Liver (tissue), 9 donors: ENCODE measurements around the gene NFU1. TPM values are rescaled to one million over a fixed set of nuclear protein-coding genes. Genes with fewer than 3 reads are reported as not detected.

Experiments used
- DNase-seq: peaks from one replicate; pipeline ENCODE4 v3.0.0-alpha.2; 2017; ENCODE audit warnings: low spot score
- H3K27ac ChIP-seq, 2 donors: one replicate each; pipeline ENCODE4 v1.7.0; 2013; ENCODE audit warnings: inconsistent platforms in 2 of 2, low read length in 2 of 2, control low read depth in 1 of 2, low read depth in 1 of 2, mild to moderate bottlenecking in 1 of 2
- H3K27me3 ChIP-seq, 4 donors: one replicate each; pipeline versions ENCODE4 v1.6.1 to v1.7.0; 2013; ENCODE audit warnings: low read length in 3 of 4, inconsistent platforms in 1 of 4, mild to moderate bottlenecking in 1 of 4, moderate library complexity in 1 of 4; ENCODE audit not compliant: control insufficient read depth in 4 of 4, insufficient read depth in 4 of 4
- H3K36me3 ChIP-seq, 4 donors: one replicate each; pipeline versions ENCODE4 v1.6.1 to v1.7.0; 2013; ENCODE audit warnings: low read length in 3 of 4, mild to moderate bottlenecking in 3 of 4, low read depth in 1 of 4, moderate library complexity in 1 of 4; ENCODE audit not compliant: control insufficient read depth in 4 of 4, insufficient read depth in 3 of 4
- H3K4me1 ChIP-seq, 4 donors: one replicate each; pipeline versions ENCODE4 v1.6.1 to v1.7.0; 2013; ENCODE audit warnings: low read length in 3 of 4, mild to moderate bottlenecking in 3 of 4, moderate library complexity in 1 of 4; ENCODE audit not compliant: control insufficient read depth in 4 of 4, insufficient read depth in 4 of 4
- H3K4me3 ChIP-seq, 3 donors: one replicate each; pipeline versions ENCODE4 v1.6.1 to v1.7.0; 2013; ENCODE audit warnings: low read length in 3 of 3, control low read depth in 1 of 3, low read depth in 1 of 3, mild to moderate bottlenecking in 1 of 3
- H3K9ac ChIP-seq, 2 donors: one replicate each; pipeline ENCODE4 v1.7.0; 2013; ENCODE audit warnings: low read length in 2 of 2, mild to moderate bottlenecking in 2 of 2, moderate library complexity in 2 of 2, control low read depth in 1 of 2, low read depth in 1 of 2
- H3K9me3 ChIP-seq, 4 donors: one replicate each; pipeline versions ENCODE4 v1.6.1 to v1.7.0; 2013; ENCODE audit warnings: low read length in 3 of 4; ENCODE audit not compliant: control insufficient read depth in 4 of 4
- EGR1 ChIP-seq, 2 donors: IDR thresholded peaks; 2 replicates each; pipeline ENCODE4 v1.6.1; 2016 to 2018; ENCODE audit warnings: antibody characterized with exemption in 2 of 2, low read depth in 2 of 2
- FOXA1 ChIP-seq: IDR thresholded peaks from 2 replicates; pipeline ENCODE4 v1.6.1; 2016; ENCODE audit warnings: antibody characterized with exemption
- FOXA2 ChIP-seq: IDR thresholded peaks from 2 replicates; pipeline ENCODE4 v1.6.1; 2016; ENCODE audit warnings: antibody characterized with exemption
- GABPA ChIP-seq, 2 donors: IDR thresholded peaks in 1 of 2; conservative IDR thresholded peaks in 1 of 2; 2 replicates each; pipeline ENCODE4 v1.6.1; 2016; ENCODE audit warnings: antibody characterized with exemption in 2 of 2, mild to moderate bottlenecking in 1 of 2, moderate library complexity in 1 of 2
- HNF4A ChIP-seq, 2 donors: conservative IDR thresholded peaks; 2 replicates each; pipeline ENCODE4 v1.6.1; 2016; ENCODE audit warnings: antibody characterized with exemption in 2 of 2, mild to moderate bottlenecking in 2 of 2
- HNF4G ChIP-seq: IDR thresholded peaks from 2 replicates; pipeline ENCODE4 v1.6.1; 2016; ENCODE audit warnings: antibody characterized with exemption
- JUND ChIP-seq, 2 donors: IDR thresholded peaks; 2 replicates each; pipeline ENCODE4 v1.6.1; 2016; ENCODE audit warnings: antibody characterized with exemption in 2 of 2
- MAX ChIP-seq: IDR thresholded peaks from 2 replicates; pipeline ENCODE4 v1.6.1; 2016; ENCODE audit warnings: antibody characterized with exemption
- NR2F2 ChIP-seq: IDR thresholded peaks from 2 replicates; pipeline ENCODE4 v1.6.1; 2016; ENCODE audit warnings: antibody characterized with exemption
- RAD21 ChIP-seq, 2 donors: IDR thresholded peaks; 2 replicates each; pipeline ENCODE4 v1.6.1; 2016; ENCODE audit warnings: antibody characterized with exemption in 2 of 2, mild to moderate bottlenecking in 2 of 2
- REST ChIP-seq: IDR thresholded peaks from 2 replicates; pipeline ENCODE4 v1.6.1; 2016; ENCODE audit warnings: antibody characterized with exemption, mild to moderate bottlenecking
- RXRA ChIP-seq, 2 donors: IDR thresholded peaks; 2 replicates each; pipeline ENCODE4 v1.6.1; 2017 to 2018; ENCODE audit warnings: antibody characterized with exemption in 2 of 2, mild to moderate bottlenecking in 1 of 2
- SP1 ChIP-seq: IDR thresholded peaks from 2 replicates; pipeline ENCODE4 v1.6.1; 2018; ENCODE audit warnings: antibody characterized with exemption, mild to moderate bottlenecking
- TAF1 ChIP-seq: conservative IDR thresholded peaks from 2 replicates; pipeline ENCODE4 v1.6.1; 2016; ENCODE audit warnings: antibody characterized with exemption, mild to moderate bottlenecking
- YY1 ChIP-seq: IDR thresholded peaks from 2 replicates; pipeline ENCODE4 v1.6.1; 2016; ENCODE audit warnings: antibody characterized with exemption, mild to moderate bottlenecking
- ZBTB33 ChIP-seq: IDR thresholded peaks from 2 replicates; pipeline ENCODE4 v1.6.1; 2016; ENCODE audit warnings: antibody characterized with exemption
- WGBS: extraction: QIAGEN DNeasy Blood & Tissue Kit; methylation state at CpG from one replicate; pipeline ENCODE4 v1.1.7; 2013; 5-methylcytosine and 5-hydroxymethylcytosine counted together
- polyA plus RNA-seq, 2 donors: library from polyadenylated mRNA; stranded (reverse) in 1 of 2; unstranded in 1 of 2; fragments of 200-250 nt in 1 of 2; fragments of >200 nt in 1 of 2; fragmentation: Nextera tagmentation in 1 of 2; extraction: Ambion mirVana in 1 of 2; gene quantifications; one replicate each; pipeline versions ENCODE4 v1.2.1 to v1.2.3, GENCODE V29; 2013 to 2015
- total RNA-seq, 2 donors: library from RNA; depleted of rRNA; stranded (reverse); fragments of >200 nt; gene quantifications; one replicate each; pipeline ENCODE4 v1.2.3, GENCODE V29; 2014
- TF ChIP-seq, protein P1 (sequence below): IDR thresholded peaks from 2 replicates; pipeline ENCODE4 v1.6.1; 2016; ENCODE audit warnings: antibody characterized with exemption
- TF ChIP-seq, protein P2 (sequence below): fragments of 150-350 bp; IDR thresholded peaks from 2 replicates; pipeline ENCODE4 v1.5.1; 2017; ENCODE audit warnings: improper control_type of control experiment, low read depth, low read length; ENCODE audit not compliant: missing input control
- donor health status: healthy.
- donor health status: healthy.
- donor health status: healthy.
- donor health status: healthy.
- donor health status: healthy.

NFU1 gene
- total and polyA plus RNA-seq, 4 donors = 7.4 to 37.4 (median 16.0) TPM

DNA sequence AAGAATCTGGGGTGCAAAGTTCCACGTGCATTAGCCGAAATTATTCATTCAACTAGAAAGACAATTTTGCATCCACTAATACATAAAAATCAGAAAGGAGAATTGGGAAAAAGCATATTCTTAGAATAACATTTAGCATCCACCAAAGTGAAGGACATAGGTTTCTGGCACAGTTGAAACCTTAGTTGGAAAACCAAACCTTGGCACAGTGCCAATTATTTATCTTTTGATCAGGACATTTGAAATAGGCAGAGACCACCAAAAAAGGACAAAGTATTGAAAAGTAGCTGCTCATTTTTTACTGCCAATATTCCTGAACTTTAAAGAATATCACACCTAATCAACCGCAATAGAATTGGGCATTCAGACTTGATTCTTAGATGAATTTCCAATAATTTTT lies 25.5 kb upstream of the NFU1 start:
- no peak overlapping the region for H3K9ac ChIP-seq
- DNase-seq = no peak
- no peaks in the 10 kb centered on the region for H3K9me3 ChIP-seq
- TF ChIP-seq MAX = no peak
- TF ChIP-seq YY1 = no peak
- TF ChIP-seq NR2F2 = no peak
- no peak for TF ChIP-seq FOXA2
- TF ChIP-seq, protein P1, sequence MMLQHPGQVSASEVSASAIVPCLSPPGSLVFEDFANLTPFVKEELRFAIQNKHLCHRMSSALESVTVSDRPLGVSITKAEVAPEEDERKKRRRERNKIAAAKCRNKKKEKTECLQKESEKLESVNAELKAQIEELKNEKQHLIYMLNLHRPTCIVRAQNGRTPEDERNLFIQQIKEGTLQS = no peak
- TF ChIP-seq RAD21 (IDR thresholded peaks at IDR 0.05) = no peak
- no peak for TF ChIP-seq EGR1 (IDR thresholded peaks at IDR 0.05; ENCODE audit: low read depth in 2 of 2)
- TF ChIP-seq RXRA (IDR thresholded peaks at IDR 0.05) = no peak
- no peak for TF ChIP-seq GABPA (IDR thresholded peaks at IDR 0.05 in 1 of 2, conservative IDR thresholded peaks at IDR 0.05 in 1 of 2)
- no peak for TF ChIP-seq JUND (IDR thresholded peaks at IDR 0.05)
- TF ChIP-seq HNF4A (conservative IDR thresholded peaks at IDR 0.05) = no peak
- TF ChIP-seq SP1 = no peak
- TF ChIP-seq TAF1 = no peak
- no peak for TF ChIP-seq REST
- TF ChIP-seq, protein P2, sequence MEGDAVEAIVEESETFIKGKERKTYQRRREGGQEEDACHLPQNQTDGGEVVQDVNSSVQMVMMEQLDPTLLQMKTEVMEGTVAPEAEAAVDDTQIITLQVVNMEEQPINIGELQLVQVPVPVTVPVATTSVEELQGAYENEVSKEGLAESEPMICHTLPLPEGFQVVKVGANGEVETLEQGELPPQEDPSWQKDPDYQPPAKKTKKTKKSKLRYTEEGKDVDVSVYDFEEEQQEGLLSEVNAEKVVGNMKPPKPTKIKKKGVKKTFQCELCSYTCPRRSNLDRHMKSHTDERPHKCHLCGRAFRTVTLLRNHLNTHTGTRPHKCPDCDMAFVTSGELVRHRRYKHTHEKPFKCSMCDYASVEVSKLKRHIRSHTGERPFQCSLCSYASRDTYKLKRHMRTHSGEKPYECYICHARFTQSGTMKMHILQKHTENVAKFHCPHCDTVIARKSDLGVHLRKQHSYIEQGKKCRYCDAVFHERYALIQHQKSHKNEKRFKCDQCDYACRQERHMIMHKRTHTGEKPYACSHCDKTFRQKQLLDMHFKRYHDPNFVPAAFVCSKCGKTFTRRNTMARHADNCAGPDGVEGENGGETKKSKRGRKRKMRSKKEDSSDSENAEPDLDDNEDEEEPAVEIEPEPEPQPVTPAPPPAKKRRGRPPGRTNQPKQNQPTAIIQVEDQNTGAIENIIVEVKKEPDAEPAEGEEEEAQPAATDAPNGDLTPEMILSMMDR = no peak
- no peak for TF ChIP-seq HNF4G
- no peak for TF ChIP-seq ZBTB33
- over 99% methylated on average over 3 of the region's 3 CpGs for WGBS
- no peak overlapping the region for H3K27ac ChIP-seq
- H3K4me3 ChIP-seq = no peak overlapping the region
- no peaks in the 10 kb centered on the region for H3K27me3 ChIP-seq
- H3K36me3 ChIP-seq = peaks cover 0 to 7% (median 5%) of the 10 kb centered on the region in 4 donors
- no peaks in the 10 kb centered on the region for H3K4me1 ChIP-seq

GRCh38 chr2:69461404-69461803 lies 24.2 kb upstream of the NFU1 start:
- peaks cover 0 to 7% (median 5%) of the 10 kb centered on the region in 4 donors for H3K36me3 ChIP-seq
- H3K4me1 ChIP-seq = no peaks in the 10 kb centered on the region
- H3K9ac ChIP-seq = no peak overlapping the region
- no peak overlapping the region for H3K4me3 ChIP-seq
- no peaks in the 10 kb centered on the region for H3K27me3 ChIP-seq
- no peaks in the 10 kb centered on the region for H3K9me3 ChIP-seq
- H3K27ac ChIP-seq = no peak overlapping the region
- WGBS = 98% methylated on average over 6 of the region's 6 CpGs
- DNase-seq = no peak
- TF ChIP-seq EGR1 (IDR thresholded peaks at IDR 0.05; ENCODE audit: low read depth in 2 of 2) (no peak), GABPA (IDR thresholded peaks at IDR 0.05 in 1 of 2, conservative IDR thresholded peaks at IDR 0.05 in 1 of 2) (no peak), ZBTB33 (no peak), MAX (no peak), HNF4G (no peak), FOXA1 (no peak), SP1 (no peak), NR2F2 (no peak), JUND (IDR thresholded peaks at IDR 0.05) (no peak), TAF1 (no peak), FOXA2 (no peak)
- TF ChIP-seq, protein P1 = no peak
